Caki2 (cell line): ENCODE measurements around the gene PDILT. TPM values are rescaled to one million over a fixed set of nuclear protein-coding genes. Genes with fewer than 3 reads are reported as not detected.

Source experiments
- DNase-seq: peaks from one replicate; pipeline ENCODE4 v3.0.0-alpha.2; 2015; ENCODE audit warnings: low read depth
- in situ Hi-C: cut with HindIII; loops from 2 replicates; pipeline ENCODE4 v1.10.0; 2016; ENCODE audit warnings: low sequenced_read_pairs, low pct_unique_long_range_greater_than_20kb, mixed read lengths
- total RNA-seq: library from RNA; depleted of rRNA; stranded (reverse); fragments of >200 nt; shearing (Covaris generic); gene quantifications from 2 replicates; pipeline ENCODE4 v1.2.3, GENCODE V29; 2014; ENCODE audit warnings: low replicate concordance

PDILT gene
- total RNA-seq, 1 experiment from 2014 or later: not detected

GRCh38 chr16:20382202-20382948 lies 22.2 kb downstream of the PDILT start:
- in situ Hi-C loops: no loop called here
- DNase-seq: no peak

GRCh38 chr16:20380782-20381181 lies 23.8 kb downstream of the PDILT start:
- in situ Hi-C loops: no loop called here
- peak; percentile 81 for DNase-seq

- in situ Hi-C loops: no loop called here
- DNase-seq: no peak
Measured at GRCh38 chr16:20377181-20377580, 27.4 kb downstream of the PDILT start.

GRCh38 chr16:20372701-20373100 lies 31.8 kb downstream of the PDILT start:
- DNase-seq: no peak
- in situ Hi-C loops: no loop called here

GRCh38 chr16:20369452-20370054 lies 35.0 kb downstream of the PDILT start:
- in situ Hi-C loops: no loop called here
- DNase-seq: no peak

GRCh38 chr16:20364051-20364450 lies 40.5 kb downstream of the PDILT start:
- in situ Hi-C loops: no loop called here
- no peak for DNase-seq

GRCh38 chr16:20363191-20363590 lies 41.3 kb downstream of the PDILT start:
- in situ Hi-C loops: no loop called here
- DNase-seq: no peak

- in situ Hi-C loops: no loop called here
Measured at GRCh38 chr16:20359997-20360396, 44.5 kb downstream of the PDILT start.

GRCh38 chr16:20355114-20355782 lies 49.3 kb downstream of the PDILT start:
- no peak for DNase-seq
- in situ Hi-C loops: no loop called here

More at GRCh38 chr16:20359997-20360396, 44.5 kb downstream of the PDILT start:
- DNase-seq: no peak

- in situ Hi-C loops: no loop called here
- DNase-seq: no peak
Measured at GRCh38 chr16:20353379-20353778, 51.2 kb downstream of the PDILT start.

- DNase-seq: no peak
- in situ Hi-C loops: no loop called here
Measured at GRCh38 chr16:20352615-20353014, 51.9 kb downstream of the PDILT start, which contains the start of gene UMOD. TSS of gene UMOD (minus strand) at chr16:20352715. CDS start at chr16:20350737, 1,978 bp downstream.

- in situ Hi-C loops: no loop called here
- DNase-seq: no peak
Measured at GRCh38 chr16:20349615-20350014, 54.9 kb downstream of the PDILT start.

- in situ Hi-C loops: no loop called here
Measured at GRCh38 chr16:20348365-20349185, 56.0 kb downstream of the PDILT start.

GRCh38 chr16:20347666-20348364 lies 56.7 kb downstream of the PDILT start:
- DNase-seq: no peak
- in situ Hi-C loops: no loop called here

More at GRCh38 chr16:20348365-20349185, 56.0 kb downstream of the PDILT start:
- no peak for DNase-seq

- in situ Hi-C loops: no loop called here
- DNase-seq: peak; percentile 44
Measured at GRCh38 chr16:20344611-20345010, 59.9 kb downstream of the PDILT start.

GRCh38 chr16:20339744-20340143 lies 64.8 kb downstream of the PDILT start:
- DNase-seq: no peak
- in situ Hi-C loops: no loop called here

GRCh38 chr16:20336955-20337354 lies 67.6 kb downstream of the PDILT start:
- in situ Hi-C loops: no loop called here
- no peak for DNase-seq

GRCh38 chr16:20334396-20334795 lies 70.1 kb downstream of the PDILT start:
- no peak for DNase-seq
- in situ Hi-C loops: no loop called here
